Activated naive CD4-positive, alpha-beta T cell (primary cell): ENCODE results near the gene PPT2.

Source experiments
- DNase-seq, 4 experiments: peaks; one replicate each; lab custom pipeline; 2025; lab: John Stamatoyannopoulos, UW

The PPT2 gene, protein sequence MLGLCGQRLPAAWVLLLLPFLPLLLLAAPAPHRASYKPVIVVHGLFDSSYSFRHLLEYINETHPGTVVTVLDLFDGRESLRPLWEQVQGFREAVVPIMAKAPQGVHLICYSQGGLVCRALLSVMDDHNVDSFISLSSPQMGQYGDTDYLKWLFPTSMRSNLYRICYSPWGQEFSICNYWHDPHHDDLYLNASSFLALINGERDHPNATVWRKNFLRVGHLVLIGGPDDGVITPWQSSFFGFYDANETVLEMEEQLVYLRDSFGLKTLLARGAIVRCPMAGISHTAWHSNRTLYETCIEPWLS

GRCh38 chr6:32153564-32154513, at the start of gene PPT2:
Gene PPT2 (plus strand): TSS chr6:32154141. CDS start chr6:32154595, 454 bp downstream.
- peak; percentile 33 to 55 (median 48) for DNase-seq

DNA sequence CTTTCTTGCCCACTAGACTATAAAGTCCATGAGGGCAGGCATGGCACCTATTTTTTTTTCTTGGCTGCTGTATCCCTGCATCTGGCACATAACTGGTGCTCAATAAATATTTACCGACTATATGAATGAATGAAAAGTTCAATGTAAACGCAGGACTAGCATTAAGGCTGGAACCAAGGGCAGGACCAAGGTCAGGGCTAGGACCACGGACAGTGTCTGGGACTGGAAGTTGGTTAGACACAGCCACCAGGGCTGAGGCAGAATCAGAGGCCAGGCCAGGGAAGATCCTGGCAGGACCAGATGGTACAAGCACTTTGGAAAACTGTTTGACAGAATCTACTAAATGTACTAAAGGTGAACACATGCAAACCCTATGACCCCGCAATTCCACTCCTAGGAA, 48.5 kb upstream of the PPT2 start:
- DNase-seq = no peak

DNA sequence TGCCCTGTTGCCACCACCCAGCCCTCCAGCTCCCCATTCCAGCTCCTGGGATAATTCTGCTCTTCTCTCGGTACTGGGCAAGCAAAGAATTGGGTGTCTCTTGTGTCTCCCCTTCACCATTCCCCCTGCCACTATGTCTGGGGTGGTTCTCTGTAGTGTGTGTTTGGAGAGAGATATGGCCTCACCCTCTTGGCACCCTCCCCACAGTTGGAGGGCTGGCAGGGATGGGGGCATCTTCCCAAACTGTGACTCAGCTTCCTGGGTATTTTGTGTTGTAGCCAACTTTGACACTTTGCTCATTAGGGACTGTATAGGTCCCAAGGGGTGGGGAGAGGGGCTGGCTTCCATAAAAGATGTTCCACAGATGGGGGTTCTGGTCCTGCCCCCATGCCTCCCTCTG, 46.5 kb upstream of the PPT2 start:
- DNase-seq = no peak

DNA sequence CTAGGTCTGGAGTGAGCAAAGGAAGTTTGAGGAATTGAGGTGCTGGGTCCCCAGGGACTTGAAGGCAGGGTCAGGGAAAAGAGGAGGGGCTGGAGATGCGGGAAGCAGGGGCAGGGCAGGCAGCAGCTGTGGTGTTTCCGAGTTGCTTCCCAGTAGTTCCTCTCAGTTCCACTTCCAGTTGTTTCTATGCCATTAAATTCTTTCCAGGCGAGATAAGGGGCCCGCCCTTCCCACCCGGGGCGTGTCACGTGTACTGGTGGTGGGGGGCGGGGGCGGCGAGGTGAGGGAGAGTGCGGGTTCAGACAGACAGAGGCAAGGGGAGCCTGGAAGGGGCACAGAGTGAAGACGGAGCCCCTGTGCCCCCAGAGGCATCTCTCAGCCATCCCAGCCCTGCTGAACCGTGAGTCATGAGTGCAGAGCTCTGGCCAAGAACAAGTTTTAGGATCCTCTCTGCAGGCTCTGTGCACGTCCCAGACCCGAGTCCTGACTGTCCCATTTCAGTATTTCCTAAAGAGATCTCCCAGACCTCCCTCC, 45.8 kb upstream of the PPT2 start:
- no peak for DNase-seq

DNA sequence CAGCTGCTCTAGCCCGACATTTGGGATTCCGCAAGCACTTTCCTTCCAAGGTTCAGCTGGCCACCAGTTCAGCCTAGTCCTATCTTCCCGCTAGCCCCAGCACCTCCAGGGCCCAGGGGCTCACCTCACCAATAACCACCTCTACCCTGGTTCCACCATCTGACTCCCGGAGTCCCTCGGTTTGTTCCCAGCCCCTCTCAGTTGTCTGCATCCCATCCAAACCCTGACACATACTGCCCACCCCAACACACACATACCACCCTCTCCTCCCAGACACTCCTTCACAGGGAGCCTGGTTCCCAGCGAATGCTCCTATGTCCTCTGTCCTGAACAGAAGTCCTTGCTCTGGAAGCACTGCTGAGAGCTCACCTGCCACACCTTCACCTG, 45.2 kb upstream of the PPT2 start:
- no peak for DNase-seq

GRCh38 chr6:32109114-32109764, 44.7 kb upstream of the PPT2 start, which contains the start of gene TNXB:
Gene TNXB (minus strand): TSS chr6:32109338. CDS start chr6:32098198, 11,140 bp downstream.
- no peak for DNase-seq

- no peak for DNase-seq
Measured at GRCh38 chr6:32109765-32110160, 44.2 kb upstream of the PPT2 start.

DNA sequence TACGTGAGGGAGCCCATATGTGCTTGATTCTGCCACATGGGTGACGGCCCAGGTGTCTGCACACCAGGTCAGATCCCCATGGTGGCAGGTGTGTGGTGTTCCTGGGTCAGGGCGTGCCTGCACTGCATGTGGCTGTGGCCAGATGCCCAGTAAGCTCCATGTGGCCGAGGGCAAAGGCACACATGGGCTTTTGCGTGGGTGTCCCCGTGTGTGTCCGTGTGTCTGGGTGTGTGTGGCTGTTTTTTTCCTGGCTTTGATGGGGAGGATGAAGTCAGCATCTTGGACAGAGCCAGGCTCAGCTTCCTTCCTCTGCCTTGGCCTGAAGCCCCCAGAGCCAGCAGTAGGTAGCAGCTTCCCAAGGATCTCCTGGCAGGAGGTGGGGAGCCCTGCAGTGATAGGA, 43.3 kb upstream of the PPT2 start:
- no peak for DNase-seq

DNA sequence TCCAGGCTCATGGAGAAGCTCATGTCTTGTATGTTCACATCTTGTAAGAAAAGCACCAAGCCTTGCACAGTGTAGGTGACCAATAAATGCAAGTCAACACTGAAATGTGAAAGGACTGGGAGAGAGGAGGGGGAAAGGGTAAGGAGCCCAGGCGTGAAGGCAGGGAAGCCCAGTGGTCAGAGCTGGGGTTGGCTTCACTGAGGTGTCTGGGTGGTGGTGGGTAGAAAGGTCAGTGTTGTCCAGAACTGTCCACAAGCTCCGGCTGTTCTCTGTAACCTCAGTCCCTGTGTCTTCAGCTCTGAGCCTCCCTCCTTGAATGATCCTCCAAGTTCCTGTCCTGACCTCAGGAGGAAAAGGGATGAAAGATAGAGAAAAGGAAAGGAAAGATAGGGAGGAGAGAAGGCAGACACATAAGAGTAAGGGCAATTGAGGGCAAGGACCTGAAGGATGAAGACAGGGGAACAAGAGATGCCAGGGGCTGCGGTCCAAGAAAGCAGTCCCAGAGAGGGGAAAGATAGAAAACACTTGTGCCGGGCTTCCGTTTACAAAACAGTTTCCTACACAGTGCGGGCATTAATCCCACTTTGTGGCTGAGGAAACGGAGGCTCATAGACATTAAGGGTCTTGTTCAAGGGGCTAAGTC, 42.4 kb upstream of the PPT2 start:
- no peak for DNase-seq

GRCh38 chr6:32112431-32112980, 41.4 kb upstream of the PPT2 start:
- DNase-seq = no peak

DNA sequence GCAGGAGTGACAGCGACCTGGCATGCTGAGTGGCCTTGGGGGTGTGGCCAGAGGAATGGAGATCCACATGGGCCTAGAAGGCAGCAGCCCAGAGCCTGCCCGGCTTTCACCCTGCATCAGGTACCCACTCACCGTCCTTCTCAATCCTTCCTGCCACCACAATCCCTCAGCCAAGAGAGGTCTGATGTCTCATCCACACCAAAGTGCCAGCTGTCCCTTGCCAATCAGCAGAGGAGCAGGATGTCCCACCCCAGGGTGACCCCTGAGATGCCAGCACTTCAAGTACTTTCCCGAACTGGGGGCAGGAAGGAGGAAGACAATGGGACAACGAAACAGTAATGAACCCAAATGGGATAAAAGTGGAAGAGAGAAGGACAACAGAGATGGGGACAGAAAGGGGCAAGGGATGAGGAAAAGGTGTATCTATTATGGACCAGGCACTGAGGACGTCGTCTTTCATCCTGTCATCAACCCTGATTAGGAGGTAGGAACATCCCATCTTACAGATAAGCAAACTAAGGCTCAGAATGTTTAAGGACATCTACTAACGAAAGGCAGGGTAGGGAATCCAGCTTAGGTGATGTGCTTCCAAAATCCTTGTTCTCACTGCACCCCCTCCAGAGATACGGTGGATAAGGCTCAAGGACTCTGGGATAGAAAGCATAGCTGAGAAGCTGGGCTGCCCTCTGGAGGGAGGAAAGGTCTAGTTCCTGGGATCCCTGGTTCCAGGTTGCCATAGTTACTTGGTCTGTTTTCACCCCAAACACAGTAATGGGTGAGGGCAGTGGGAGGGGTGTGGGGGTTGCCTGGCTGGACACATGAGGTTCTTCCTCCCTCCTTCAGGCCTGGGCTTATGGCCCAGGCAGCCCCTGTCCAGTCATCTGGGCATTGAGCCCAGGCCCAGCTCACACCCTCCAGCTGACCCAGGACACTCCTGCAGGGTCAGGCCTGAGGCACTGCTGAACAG, 40.3 kb upstream of the PPT2 start:
- DNase-seq = no peak

DNA sequence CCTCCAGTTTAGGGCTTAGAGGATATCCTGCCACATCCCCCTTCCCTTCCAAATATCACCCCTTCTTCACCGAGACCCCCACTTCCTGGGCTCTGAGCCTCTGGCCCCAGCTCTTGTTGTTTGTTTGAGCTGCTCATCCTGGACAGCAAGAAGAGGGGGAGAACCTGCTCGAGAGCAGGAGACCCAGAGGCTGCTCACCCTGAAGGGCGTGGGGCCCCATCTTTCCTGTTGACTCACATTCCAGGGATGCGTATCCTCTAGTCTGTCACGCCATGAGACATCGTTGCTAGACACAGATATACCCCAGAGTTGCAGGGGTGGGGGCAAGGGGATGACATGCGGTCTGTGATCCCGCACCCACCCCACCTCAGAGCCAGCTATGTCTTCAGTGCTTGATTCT, 39.1 kb upstream of the PPT2 start:
- DNase-seq = no peak

DNA sequence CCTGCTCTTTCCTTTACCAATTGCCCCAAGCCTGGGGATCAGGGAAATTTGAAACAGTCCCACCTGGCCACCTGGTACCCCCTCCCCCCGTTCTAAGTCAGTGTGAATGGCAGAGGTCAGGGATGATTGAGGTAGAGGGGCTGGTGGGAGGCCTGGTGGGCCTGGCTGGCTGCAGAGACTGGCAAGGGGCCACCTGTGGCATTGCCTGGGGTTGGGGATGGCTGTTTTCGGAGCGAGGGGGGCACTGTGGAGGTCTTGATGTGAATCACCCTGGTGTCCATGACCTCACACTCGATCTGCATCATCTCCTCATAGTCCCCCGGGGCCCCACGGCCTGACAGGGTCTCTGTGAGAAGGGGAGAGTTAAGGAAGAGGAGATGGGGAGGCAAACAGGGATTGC, 38.3 kb upstream of the PPT2 start:
- no peak for DNase-seq

GRCh38 chr6:32116674-32117073, 37.3 kb upstream of the PPT2 start:
- no peak for DNase-seq

DNA sequence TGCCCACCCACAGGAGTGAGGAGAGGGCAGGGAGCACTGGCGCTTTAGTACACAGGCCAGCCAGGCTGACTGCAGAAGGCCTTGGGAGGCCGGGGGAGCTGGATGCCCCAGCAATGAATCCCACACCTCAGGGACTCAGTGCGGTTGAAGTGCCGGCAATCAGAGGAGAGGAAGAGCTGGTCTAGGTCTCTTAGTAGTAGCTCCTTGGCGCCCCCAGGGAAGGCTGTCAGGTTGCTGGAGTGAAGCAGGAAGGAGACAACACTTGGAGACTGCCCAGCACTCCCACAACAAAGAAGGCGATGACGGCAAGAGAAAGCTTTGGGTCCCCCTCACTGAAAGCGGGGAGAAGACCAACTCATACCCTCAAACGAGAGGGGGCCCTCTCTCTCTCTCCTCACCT, 36.5 kb upstream of the PPT2 start:
- DNase-seq = no peak

- peak in 3 of 4 experiments; percentile 40 to 59 (median 41) for DNase-seq
Measured at GRCh38 chr6:32118782-32119628, 34.9 kb upstream of the PPT2 start.

GRCh38 chr6:32120573-32121059, 33.3 kb upstream of the PPT2 start:
- no peak for DNase-seq

DNA sequence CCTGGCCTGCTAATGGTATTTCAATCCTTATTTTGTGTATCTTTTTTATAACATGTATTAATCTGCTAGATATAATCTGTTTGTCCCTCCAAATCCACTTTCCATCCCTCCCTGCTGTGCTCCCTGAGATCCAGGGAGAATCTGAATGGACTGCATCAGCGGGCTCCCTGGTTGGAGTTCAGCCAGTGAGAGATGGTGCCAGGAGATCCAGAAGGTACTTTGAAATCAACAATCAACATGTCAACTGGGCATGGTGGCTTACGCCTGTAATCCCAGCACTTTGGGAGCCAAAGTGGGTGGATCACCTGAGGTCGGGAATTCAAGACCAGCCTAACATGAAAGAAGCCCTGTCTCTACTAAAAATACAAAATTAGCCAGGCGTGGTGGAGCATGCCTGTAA, 30.3 kb upstream of the PPT2 start:
- DNase-seq = no peak

DNA sequence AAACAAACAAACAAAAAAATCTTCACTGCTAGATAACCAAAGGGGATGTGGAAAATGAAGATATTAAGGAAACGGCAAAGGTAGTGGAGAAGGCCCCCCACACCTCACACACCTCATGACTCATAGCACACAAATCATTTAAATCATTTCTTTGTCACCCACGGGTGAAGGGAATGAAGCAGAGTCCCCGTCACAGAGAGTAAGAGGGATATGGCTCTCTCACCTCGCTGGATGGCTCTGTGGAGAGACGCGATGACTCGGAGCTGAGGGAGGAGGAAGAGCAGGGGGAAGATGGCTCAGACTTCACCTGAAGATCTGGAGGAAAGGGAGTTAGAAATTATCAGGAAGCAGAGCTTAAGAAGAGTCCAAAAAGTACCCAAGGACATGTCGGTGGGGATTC, 27.1 kb upstream of the PPT2 start:
- no peak for DNase-seq
